OCI-LY7 (cell line): ENCODE results near the gene HS6ST3. TPM values are rescaled to one million over a fixed set of nuclear protein-coding genes. Genes with fewer than 3 reads are reported as not detected.

Source experiments
- BruUV-seq: library from RNA; stranded (reverse); fragments of 400-500 nt; replicated peaks from 2 replicates; lab custom pipeline; 2021; lab: Mats Ljungman, UMichigan
- CTCF ChIA-PET: fragments of 300-600 bp; sonication (Branson Sonifier 250); formaldehyde crosslinking; loops from one replicate; lab custom pipeline; 2022; ENCODE audit warnings: antibody characterized with exemption; ENCODE audit not compliant: unreplicated experiment; lab: Charles Lee
- POLR2A ChIA-PET: fragments of 300-600 bp; sonication (Branson Sonifier 250); formaldehyde crosslinking; loops from one replicate; lab custom pipeline; 2022; ENCODE audit warnings: antibody characterized with exemption; lab: Charles Lee
- DNase-seq: peaks from one replicate; pipeline ENCODE4 v3.0.0-alpha.2; 2015; ENCODE audit warnings: low spot score
- H2AFZ ChIP-seq: fragments of 200-600 bp; sonication (generic), shearing (Covaris generic); 2 replicates; pipeline ENCODE4 v1.6.1; 2014; ENCODE audit warnings: mild to moderate bottlenecking, antibody characterized with exemption, low read length, moderate library complexity
- H3K27ac ChIP-seq: fragments of 200-600 bp; sonication (generic); 2 replicates; pipeline ENCODE4 v1.5.1; 2014; ENCODE audit warnings: mixed run types, low read depth, mild to moderate bottlenecking, moderate library complexity, low read length, inconsistent platforms; ENCODE audit not compliant: poor library complexity, severe bottlenecking
- H3K36me3 ChIP-seq: fragments of 200-600 bp; sonication (generic); 2 replicates; pipeline ENCODE4 v1.6.1; 2014; ENCODE audit warnings: mild to moderate bottlenecking, antibody characterized with exemption, low read length, moderate library complexity, mixed read lengths; ENCODE audit not compliant: insufficient read depth
- H3K4me1 ChIP-seq: fragments of 200-600 bp; sonication (generic); 2 replicates; pipeline ENCODE4 v1.5.1; 2014; ENCODE audit warnings: mild to moderate bottlenecking, low read length; ENCODE audit not compliant: insufficient read depth, poor library complexity, severe bottlenecking
- H3K4me2 ChIP-seq: fragments of 200-600 bp; sonication (generic); 2 replicates; pipeline ENCODE4 v1.6.1; 2014; ENCODE audit warnings: mild to moderate bottlenecking, low read length
- H3K4me3 ChIP-seq: fragments of 200-600 bp; sonication (generic); 2 replicates; pipeline ENCODE4 v1.5.1; 2014; ENCODE audit warnings: mild to moderate bottlenecking, low read depth, low read length; ENCODE audit not compliant: poor library complexity, severe bottlenecking
- H3K79me2 ChIP-seq: fragments of 200-600 bp; sonication (generic); 2 replicates; pipeline ENCODE4 v1.6.1; 2016; ENCODE audit warnings: low read depth, mild to moderate bottlenecking, low read length, moderate library complexity, mixed read lengths; ENCODE audit not compliant: insufficient read depth
- H3K9me2 ChIP-seq: fragments of 200-600 bp; sonication (generic); 2 replicates; pipeline ENCODE4 v1.6.1; 2016; ENCODE audit warnings: mild to moderate bottlenecking, low read length, mixed read lengths; ENCODE audit not compliant: insufficient read depth
- H3K9me3 ChIP-seq: fragments of 200-600 bp; sonication (generic); 2 replicates; pipeline ENCODE4 v1.6.1; 2014; ENCODE audit warnings: mild to moderate bottlenecking, mixed run types, low read length, mixed read lengths
- H4K20me1 ChIP-seq: fragments of 200-600 bp; sonication (generic); 2 replicates; pipeline ENCODE4 v1.6.1; 2014; ENCODE audit warnings: mild to moderate bottlenecking, antibody characterized with exemption, low read length, moderate library complexity, mixed read lengths; ENCODE audit not compliant: insufficient read depth
- CTCF ChIP-seq: fragments of 200-600 bp; sonication (generic); conservative IDR thresholded peaks from 2 replicates; pipeline ENCODE4 v1.5.1; 2014; ENCODE audit warnings: mild to moderate bottlenecking, antibody characterized with exemption, low read length, moderate library complexity, mixed read lengths
- EZH2phosphoT487 ChIP-seq: fragments of 200-600 bp; sonication (generic); IDR thresholded peaks from 2 replicates; pipeline ENCODE4 v1.6.1; 2018; ENCODE audit warnings: low read depth, borderline replicate concordance, mild to moderate bottlenecking, mixed run types, antibody characterized with exemption, low read length, moderate library complexity, mixed read lengths
- intact Hi-C: fragments of 100-400 bp; cut with micrococcal nuclease; formaldehyde crosslinking; loops from one replicate; pipeline ENCODE4 v1.10.0; 2022; ENCODE audit not compliant: unreplicated experiment
- total RNA-seq, 2 experiments: library from RNA; depleted of rRNA in 1 of 2; stranded (reverse); fragments of >200 nt in 1 of 2; shearing (Covaris generic) in 1 of 2; gene quantifications; 2 replicates each; pipeline ENCODE4 v1.2.3, GENCODE V29; 2014 to 2022

HS6ST3 gene
- total RNA-seq, 2 experiments from 2014 or later: not detected

DNA sequence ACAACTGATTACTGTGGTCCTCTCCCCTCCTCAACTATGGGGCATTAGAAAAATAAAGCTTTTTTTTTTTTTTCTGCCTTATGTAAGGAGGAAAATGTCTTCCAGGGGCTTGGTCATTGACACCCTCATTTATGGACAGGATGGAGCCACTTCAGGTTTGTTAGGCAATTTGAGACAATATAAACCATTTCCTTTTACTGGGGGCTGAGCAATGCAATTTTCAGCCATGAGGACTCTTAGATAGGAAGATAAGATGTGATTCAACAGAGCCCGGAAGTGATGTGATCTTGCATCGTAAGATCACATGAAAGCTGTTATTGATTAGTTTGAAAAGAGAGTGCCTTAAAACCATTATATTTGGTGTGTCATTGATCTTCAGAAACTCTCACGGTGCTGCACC lies 693.6 kb downstream of the HS6ST3 start:
- POLR2A ChIA-PET: no interaction called here
- BruUV-seq: no TSS peak

GRCh38 chr13:96785986-96786385 lies 696.1 kb downstream of the HS6ST3 start:
- Histone ChIP-seq H3K79me2 (no peaks in the 10 kb centered on the region), H3K9me2 (no peaks in the 10 kb centered on the region), H2AFZ (no peak overlapping the region), H3K27ac (no peak overlapping the region), H3K4me1 (no peaks in the 10 kb centered on the region), H3K9me3 (no peaks in the 10 kb centered on the region), H3K36me3 (no peaks in the 10 kb centered on the region), H4K20me1 (no peaks in the 10 kb centered on the region), H3K4me3 (no peak overlapping the region), H3K4me2 (no peak overlapping the region)
- DNase-seq: no peak
- BruUV-seq: no TSS peak
- intact Hi-C loops: no loop called here
- ChIA-PET POLR2A (no interaction called here), CTCF (no interaction called here)
- TF ChIP-seq CTCF (no peak), EZH2phosphoT487 (no peak)

More for the DNA sequence above, 693.6 kb downstream of the HS6ST3 start:
- Histone ChIP-seq H3K9me2 (no peaks in the 10 kb centered on the region), H2AFZ (no peak overlapping the region), H3K4me2 (no peak overlapping the region), H3K79me2 (no peaks in the 10 kb centered on the region), H3K9me3 (no peaks in the 10 kb centered on the region), H3K4me1 (no peaks in the 10 kb centered on the region), H3K4me3 (no peak overlapping the region), H3K36me3 (no peaks in the 10 kb centered on the region), H3K27ac (no peak overlapping the region), H4K20me1 (no peaks in the 10 kb centered on the region)
- TF ChIP-seq EZH2phosphoT487: no peak
- no peak for TF ChIP-seq CTCF
- CTCF ChIA-PET: no interaction called here
- intact Hi-C loops: no loop called here
- DNase-seq: no peak

DNA sequence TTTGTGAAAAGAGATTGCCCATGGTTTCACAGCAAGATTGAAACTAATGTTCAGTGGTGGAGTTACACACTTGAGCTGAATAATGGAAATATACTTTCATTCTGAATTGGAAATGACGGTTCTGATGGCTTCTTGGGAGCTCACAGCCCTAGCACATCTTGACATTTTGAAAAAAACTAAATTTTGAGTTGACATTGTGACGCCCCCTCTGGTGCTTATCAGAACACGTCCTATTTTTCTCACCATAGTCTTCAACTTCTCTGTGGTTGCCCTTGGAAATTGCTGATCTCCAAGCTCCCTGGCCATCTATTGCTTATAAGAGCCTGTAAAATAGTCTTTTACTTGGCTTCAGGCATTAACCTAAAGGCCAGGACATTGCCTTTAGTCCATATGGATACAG lies 702.3 kb downstream of the HS6ST3 start:
- POLR2A ChIA-PET: no interaction called here
- H4K20me1 ChIP-seq: no peaks in the 10 kb centered on the region
- no peak overlapping the region for H2AFZ ChIP-seq
- intact Hi-C loops: no loop called here
- TF ChIP-seq CTCF (no peak), EZH2phosphoT487 (no peak)
- BruUV-seq: no TSS peak
- no peak overlapping the region for H3K27ac ChIP-seq
- CTCF ChIA-PET: no interaction called here
- H3K9me3 ChIP-seq: no peaks in the 10 kb centered on the region
- no peaks in the 10 kb centered on the region for H3K79me2 ChIP-seq
- H3K4me3 ChIP-seq: no peak overlapping the region
- no peak for DNase-seq
- H3K36me3 ChIP-seq: no peaks in the 10 kb centered on the region
- no peaks in the 10 kb centered on the region for H3K9me2 ChIP-seq
- no peak overlapping the region for H3K4me2 ChIP-seq
- no peaks in the 10 kb centered on the region for H3K4me1 ChIP-seq
